ENCODE data around the gene MSI2. TPM values are rescaled to one million over a fixed set of nuclear protein-coding genes. Genes with fewer than 3 reads are reported as not detected.

MSI2 gene
- total and polyA plus RNA-seq, 2 donors (not counting 3 experiments of a cell fraction or from before 2014, with no cell fraction given), result 20.9 to 59.3 TPM

- H3K4me1 ChIP-seq (ENCODE audit: control insufficient read depth, extremely low read depth, insufficient read depth, low read length), result peaks cover 11% of the 10 kb centered on the region
- DNase-seq (ENCODE audit: low read depth, low spot score) (no peak), FAIRE-seq (no peak)
- POLR2A ChIA-PET, result no interaction called here
- H3K36me3 ChIP-seq (ENCODE audit: control insufficient read depth in 2 of 2, extremely low read depth in 1 of 2, insufficient read depth in 2 of 2, low read length in 2 of 2), result no peaks in the 10 kb centered on the region
- H3K9me1 ChIP-seq (replicated peaks; ENCODE audit: control insufficient read depth, extremely low read depth, insufficient read depth, low read length), result no peaks in the 10 kb centered on the region
- TF ChIP-seq POLR2AphosphoS5 (IDR thresholded peaks at IDR 0.05; ENCODE audit: insufficient read depth, low read depth, low read length), result no peak
- no peak for TF ChIP-seq EZH2 (IDR thresholded peaks at IDR 0.05; ENCODE audit: borderline replicate concordance, low read depth, low read length, severe bottlenecking)
- no peak for TF ChIP-seq GATA2 (IDR thresholded peaks at IDR 0.05; ENCODE audit: insufficient read depth, insufficient read length, low read depth, low read length)
- TF ChIP-seq, protein P1, sequence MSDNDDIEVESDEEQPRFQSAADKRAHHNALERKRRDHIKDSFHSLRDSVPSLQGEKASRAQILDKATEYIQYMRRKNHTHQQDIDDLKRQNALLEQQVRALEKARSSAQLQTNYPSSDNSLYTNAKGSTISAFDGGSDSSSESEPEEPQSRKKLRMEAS (IDR thresholded peaks at IDR 0.05; ENCODE audit: insufficient read depth, insufficient read length), result no peak
- TF ChIP-seq POLR2A (IDR thresholded peaks at IDR 0.05; ENCODE audit: low read depth, low read length), result no peak
- TF ChIP-seq, protein P2, sequence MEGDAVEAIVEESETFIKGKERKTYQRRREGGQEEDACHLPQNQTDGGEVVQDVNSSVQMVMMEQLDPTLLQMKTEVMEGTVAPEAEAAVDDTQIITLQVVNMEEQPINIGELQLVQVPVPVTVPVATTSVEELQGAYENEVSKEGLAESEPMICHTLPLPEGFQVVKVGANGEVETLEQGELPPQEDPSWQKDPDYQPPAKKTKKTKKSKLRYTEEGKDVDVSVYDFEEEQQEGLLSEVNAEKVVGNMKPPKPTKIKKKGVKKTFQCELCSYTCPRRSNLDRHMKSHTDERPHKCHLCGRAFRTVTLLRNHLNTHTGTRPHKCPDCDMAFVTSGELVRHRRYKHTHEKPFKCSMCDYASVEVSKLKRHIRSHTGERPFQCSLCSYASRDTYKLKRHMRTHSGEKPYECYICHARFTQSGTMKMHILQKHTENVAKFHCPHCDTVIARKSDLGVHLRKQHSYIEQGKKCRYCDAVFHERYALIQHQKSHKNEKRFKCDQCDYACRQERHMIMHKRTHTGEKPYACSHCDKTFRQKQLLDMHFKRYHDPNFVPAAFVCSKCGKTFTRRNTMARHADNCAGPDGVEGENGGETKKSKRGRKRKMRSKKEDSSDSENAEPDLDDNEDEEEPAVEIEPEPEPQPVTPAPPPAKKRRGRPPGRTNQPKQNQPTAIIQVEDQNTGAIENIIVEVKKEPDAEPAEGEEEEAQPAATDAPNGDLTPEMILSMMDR (IDR thresholded peaks at IDR 0.05; ENCODE audit: extremely low read depth in 1 of 2, insufficient read depth in 1 of 2, low read depth in 1 of 2, low read length in 2 of 2), result no peak
- TF ChIP-seq JUN (IDR thresholded peaks at IDR 0.05; ENCODE audit: borderline replicate concordance, insufficient read depth, insufficient read length, low read depth), result no peak
- no peak for TF ChIP-seq FOS (IDR thresholded peaks at IDR 0.05; ENCODE audit: borderline replicate concordance, insufficient read depth, low read length)
- no peak for TF ChIP-seq MYC (IDR thresholded peaks at IDR 0.05; ENCODE audit: low read depth, low read length)
- no peak overlapping the region for H3K27ac ChIP-seq (ENCODE audit: insufficient read depth, low read depth, low read length)
- H3K4me3 ChIP-seq (replicated peaks in 1 of 3; ENCODE audit: insufficient read depth in 1 of 3, low read depth in 1 of 3, low read length in 3 of 3), result no peak overlapping the region
- no peak overlapping the region for H3K4me2 ChIP-seq (ENCODE audit: insufficient read depth, low read length)
- no peak overlapping the region for H2AFZ ChIP-seq (ENCODE audit: low read depth, low read length)
- no peaks in the 10 kb centered on the region for H3K27me3 ChIP-seq (ENCODE audit: control insufficient read depth in 2 of 2, insufficient read depth in 2 of 2, low read length in 2 of 2)
- intact Hi-C loops (cut with micrococcal nuclease) (no loop called here), dilution Hi-C loops (cut with MboI; ENCODE audit: extremely low pct_ligation_motif_present, low sequenced_read_pairs) (no loop called here)
- BruUV-seq (replicated peaks), result no TSS peak
- H3K79me2 ChIP-seq (ENCODE audit: control insufficient read depth, insufficient read depth, low read length), result no peaks in the 10 kb centered on the region
- H3K9me3 ChIP-seq (replicated peaks; ENCODE audit: control insufficient read depth, insufficient read depth, low read length), result no peaks in the 10 kb centered on the region
- no peak overlapping the region for H3K9ac ChIP-seq (replicated peaks; ENCODE audit: extremely low read depth, insufficient read depth, low read length)
- CTCF ChIA-PET, result interaction anchor here (1.1 kb wide), 1 partner anchor 12 kb away, joined by 3 read pairs; no protein-coding TSS in a partner anchor
- H4K20me1 ChIP-seq (replicated peaks; ENCODE audit: control insufficient read depth, extremely low read depth, insufficient read depth, low read length), result no peaks in the 10 kb centered on the region
These were observed 228.7 kb downstream of the MSI2 start for GRCh38 chr17:57484826-57485565.

All from endothelial cell of umbilical vein (primary cell).